Mesothelial cell of epicardium (in vitro differentiated cells): ENCODE results near the gene CCNY. TPM values are rescaled to one million over a fixed set of nuclear protein-coding genes. Genes with fewer than 3 reads are reported as not detected.
"Not testable (repeated sequence)": the region's sequence is repeated elsewhere in the genome, so short reads cannot be mapped to it uniquely, and the experiment has no call there.

Source experiments
- DNase-seq, 2 experiments: peaks; one replicate each; pipeline ENCODE4 v3.0.0; 2021; ENCODE audit warnings: low spot score in 2 of 2; ENCODE audit not compliant: unreplicated experiment in 2 of 2
- H3K27ac Mint-ChIP-seq: 2 replicates; pipeline ENCODE4 v1.8.0; 2021; ENCODE audit warnings: mixed read lengths
- H3K27me3 Mint-ChIP-seq: 2 replicates; pipeline ENCODE4 v1.8.0; 2021; ENCODE audit warnings: low read depth, mixed read lengths
- H3K36me3 Mint-ChIP-seq: 2 replicates; pipeline ENCODE4 v1.8.0; 2021; ENCODE audit warnings: mixed read lengths
- H3K4me1 Mint-ChIP-seq: 2 replicates; pipeline ENCODE4 v1.8.0; 2021; ENCODE audit warnings: mixed read lengths
- H3K4me3 Mint-ChIP-seq: 2 replicates; pipeline ENCODE4 v1.8.0; 2021; ENCODE audit warnings: mild to moderate bottlenecking, moderate library complexity, mixed read lengths
- H3K9me3 Mint-ChIP-seq: 2 replicates; pipeline ENCODE4 v1.8.0; 2021; ENCODE audit warnings: mixed read lengths
- CTCF ChIP-seq: fragments of 200-600 bp; sonication (generic); IDR thresholded peaks from one replicate; pipeline ENCODE4 v1.5.0; 2021; ENCODE audit warnings: antibody characterized with exemption; ENCODE audit not compliant: unreplicated experiment
- total RNA-seq: library from RNA; stranded (reverse); gene quantifications from 3 replicates; pipeline ENCODE4 v1.2.1, GENCODE V29; 2021

Gene CCNY
- total RNA-seq, 1 donor from 2014 or later, result 75.4 TPM

DNA sequence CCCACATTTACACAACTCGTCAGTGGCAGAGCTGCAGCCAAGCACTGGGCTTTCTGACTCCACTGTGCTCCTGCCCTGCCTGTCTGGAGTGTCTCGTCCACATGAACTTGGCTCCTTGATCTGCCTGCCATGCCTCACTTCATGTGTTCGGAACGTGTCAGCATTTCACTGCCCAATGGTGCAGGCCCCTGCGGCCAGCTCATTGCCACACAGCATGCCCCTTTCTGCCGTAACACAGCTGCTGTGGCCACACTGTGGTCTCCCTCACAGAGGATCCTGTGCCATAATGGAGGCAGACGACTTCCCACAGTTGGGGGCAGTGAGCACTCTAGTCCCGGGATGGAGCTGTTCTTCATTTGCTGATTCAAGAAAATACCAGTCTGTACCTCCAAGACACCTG is 174.6 kb downstream of the CCNY start:
- Mint-ChIP-seq H3K27me3 (no peaks in the 10 kb centered on the region), H3K36me3 (peaks cover 6% of the 10 kb centered on the region), H3K27ac (no peak overlapping the region), H3K9me3 (no peaks in the 10 kb centered on the region), H3K4me1 (no peaks in the 10 kb centered on the region), H3K4me3 (no peak overlapping the region)
- DNase-seq, result no peak
- no peak for TF ChIP-seq CTCF

GRCh38 chr10:35511647-35512046 is 175.3 kb downstream of the CCNY start:
- no peak for TF ChIP-seq CTCF
- peaks cover 2% of the 10 kb centered on the region for H3K4me1 Mint-ChIP-seq
- no peaks in the 10 kb centered on the region for H3K27me3 Mint-ChIP-seq
- H3K9me3 Mint-ChIP-seq, result no peaks in the 10 kb centered on the region
- DNase-seq, result no peak
- peaks cover 6% of the 10 kb centered on the region for H3K36me3 Mint-ChIP-seq
- no peak overlapping the region for H3K27ac Mint-ChIP-seq
- H3K4me3 Mint-ChIP-seq, result no peak overlapping the region

GRCh38 chr10:35516102-35516670 is 179.9 kb downstream of the CCNY start:
- no peak for TF ChIP-seq CTCF

GRCh38 chr10:35517431-35518181 is 181.3 kb downstream of the CCNY start:
- no peak for TF ChIP-seq CTCF
- H3K36me3 Mint-ChIP-seq, result no peaks in the 10 kb centered on the region
- no peak for DNase-seq
- peaks cover 2% of the 10 kb centered on the region for H3K4me1 Mint-ChIP-seq
- H3K27ac Mint-ChIP-seq, result no peak overlapping the region
- H3K9me3 Mint-ChIP-seq, result no peaks in the 10 kb centered on the region
- H3K4me3 Mint-ChIP-seq, result no peak overlapping the region
- no peaks in the 10 kb centered on the region for H3K27me3 Mint-ChIP-seq

More at GRCh38 chr10:35516102-35516670, 179.9 kb downstream of the CCNY start:
- Mint-ChIP-seq H3K36me3 (peaks cover under 1% of the 10 kb centered on the region), H3K27ac (no peak overlapping the region), H3K4me3 (no peak overlapping the region), H3K9me3 (no peaks in the 10 kb centered on the region), H3K4me1 (peaks cover 2% of the 10 kb centered on the region), H3K27me3 (no peaks in the 10 kb centered on the region)
- no peak for DNase-seq

DNA sequence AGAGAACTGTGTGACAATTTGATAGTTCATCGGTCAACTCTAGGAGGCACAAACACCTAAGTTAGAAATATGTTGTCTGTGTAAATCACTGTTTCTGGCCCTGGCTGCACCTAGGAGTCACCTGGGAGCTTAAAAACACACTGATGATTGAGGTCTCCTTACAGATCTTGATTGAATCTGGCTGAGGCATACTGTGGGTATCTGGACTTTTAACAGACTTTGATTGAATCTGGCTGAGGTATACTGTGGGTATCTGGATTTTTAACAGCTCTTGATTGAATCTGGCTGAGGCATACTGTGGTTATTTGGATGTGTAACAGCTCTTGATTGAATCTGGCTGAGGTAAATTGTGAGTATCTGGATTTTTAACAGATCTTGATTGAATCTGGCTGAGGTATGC is 181.9 kb downstream of the CCNY start:
- H3K27ac Mint-ChIP-seq, result not testable (repeated sequence)

DNA sequence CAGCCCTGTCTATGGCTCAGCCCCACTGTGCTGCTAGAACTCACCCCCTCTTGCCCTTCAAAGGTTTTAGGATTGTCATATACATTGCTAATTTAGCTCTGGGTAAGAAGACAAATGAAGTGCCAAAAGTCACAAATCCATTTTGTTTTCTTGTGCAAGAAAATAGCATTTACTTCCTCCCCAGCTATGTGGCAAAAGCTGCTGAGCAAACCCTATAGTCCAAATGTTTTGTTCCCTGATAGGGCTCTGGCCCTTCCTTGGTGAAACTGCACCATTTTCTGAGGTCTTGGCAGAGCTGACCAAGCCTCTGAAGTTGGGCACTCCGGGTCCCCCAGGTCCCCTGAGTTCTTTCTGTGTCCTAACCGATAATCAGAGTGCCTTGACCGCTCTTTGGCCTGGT is 184.7 kb downstream of the CCNY start:
- no peaks in the 10 kb centered on the region for H3K27me3 Mint-ChIP-seq
- no peaks in the 10 kb centered on the region for H3K9me3 Mint-ChIP-seq
- H3K4me3 Mint-ChIP-seq, result no peak overlapping the region
- no peak for DNase-seq
- TF ChIP-seq CTCF, result no peak
- no peaks in the 10 kb centered on the region for H3K36me3 Mint-ChIP-seq
- no peak overlapping the region for H3K27ac Mint-ChIP-seq
- H3K4me1 Mint-ChIP-seq, result peaks cover 2% of the 10 kb centered on the region

More for the DNA sequence above, 181.9 kb downstream of the CCNY start:
- not testable (repeated sequence) for H3K36me3 Mint-ChIP-seq, H3K4me1 Mint-ChIP-seq, H3K27me3 Mint-ChIP-seq, DNase-seq, H3K4me3 Mint-ChIP-seq, H3K9me3 Mint-ChIP-seq
